IMR-90 (cell line): ENCODE data around the gene TNNC1. TPM values are rescaled to one million over a fixed set of nuclear protein-coding genes. Genes with fewer than 3 reads are reported as not detected.

Experiments used
- CEBPB ChIP-seq: IDR thresholded peaks from 2 replicates; pipeline ENCODE4 v1.6.1; 2012; ENCODE audit warnings: low read depth, low read length, improper control_type of control experiment
- CTCF ChIP-seq: conservative IDR thresholded peaks from 2 replicates; pipeline ENCODE4 v1.5.1; 2012; ENCODE audit warnings: mild to moderate bottlenecking, low read depth, low read length, improper control_type of control experiment
- NFE2L2 ChIP-seq: fragments of 150-350 bp; IDR thresholded peaks from 2 replicates; pipeline ENCODE4 v1.6.1; 2016; ENCODE audit warnings: low read depth, mild to moderate bottlenecking, low read length
- RFX5 ChIP-seq: IDR thresholded peaks from 2 replicates; pipeline ENCODE4 v1.8.0; 2012; ENCODE audit warnings: low read depth, mild to moderate bottlenecking, low read length, moderate library complexity
- SMC3 ChIP-seq: fragments of 150-350 bp; IDR thresholded peaks from 2 replicates; pipeline ENCODE4 v1.6.1; 2016; ENCODE audit warnings: low read depth, mild to moderate bottlenecking, antibody characterized with exemption, low read length, moderate library complexity
- polyA plus RNA-seq, 3 experiments: library from polyadenylated mRNA; depleted of rRNA; stranded (reverse); fragments of >200 nt; gene quantifications; 2 replicates each; pipeline ENCODE4 v1.2.3, GENCODE V29; 2012; ENCODE audit warnings: low replicate concordance in 1 of 3
- total RNA-seq: library from RNA; depleted of rRNA; stranded (reverse); fragments of >200 nt; gene quantifications from 2 replicates; pipeline ENCODE4 v1.2.3, GENCODE V29; 2012

TNNC1 gene
- total and polyA plus RNA-seq, 2 of the 4 experiments (the other 2 are of a cell fraction): 1.3 to 4.6 TPM

GRCh38 chr3:52436500-52437149 lies 17.2 kb downstream of the TNNC1 start (continued):
- TF ChIP-seq CTCF (no peak), CEBPB (peak; percentile 66), SMC3 (no peak), NFE2L2 (no peak), RFX5 (no peak)
